GM18498 (cell line): ENCODE results near the gene OR2T8.
A peak's percentile ranks its signal among the peaks of the same experiment; 100 is the strongest.

Experiments used
- ATAC-seq: cut with Tn5 transposase; IDR thresholded peaks from one replicate; pipeline ENCODE4 v1.9.1; 2021; ENCODE audit warnings: mild to moderate bottlenecking, moderate library complexity; ENCODE audit not compliant: unreplicated experiment

The OR2T8 gene, protein sequence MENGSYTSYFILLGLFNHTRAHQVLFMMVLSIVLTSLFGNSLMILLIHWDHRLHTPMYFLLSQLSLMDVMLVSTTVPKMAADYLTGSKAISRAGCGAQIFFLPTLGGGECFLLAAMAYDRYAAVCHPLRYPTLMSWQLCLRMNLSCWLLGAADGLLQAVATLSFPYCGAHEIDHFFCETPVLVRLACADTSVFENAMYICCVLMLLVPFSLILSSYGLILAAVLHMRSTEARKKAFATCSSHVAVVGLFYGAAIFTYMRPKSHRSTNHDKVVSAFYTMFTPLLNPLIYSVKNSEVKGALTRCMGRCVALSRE

DNA sequence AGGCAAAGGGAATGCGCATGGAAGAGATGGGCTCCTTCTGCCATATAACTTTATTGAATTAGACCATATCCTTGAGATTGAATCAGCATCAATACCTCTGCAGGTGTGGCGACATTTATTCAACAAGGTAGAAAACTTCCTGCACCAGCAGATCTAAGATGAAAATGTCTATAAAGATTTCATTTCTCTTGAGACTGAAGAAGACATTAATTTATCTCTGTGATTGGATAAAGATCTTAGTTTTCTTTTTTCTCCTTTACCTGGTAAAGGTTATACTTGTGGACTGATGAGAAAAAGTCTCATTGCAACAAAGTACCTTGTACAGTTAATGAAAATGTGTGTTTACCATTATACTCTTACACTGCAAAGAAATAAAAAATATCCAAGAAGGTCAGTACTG lies at the start of gene OR2T8:
Gene OR2T8, plus strand, starts transcription at position 301 of the 400 bp plus-strand sequence. CDS start 766 bp downstream, outside the sequence.
- no peak for ATAC-seq

GRCh38 chr1:247883346-247883745 lies 36.7 kb upstream of the OR2T8 start:
- ATAC-seq, result no peak

GRCh38 chr1:247884797-247885413 lies 35.1 kb upstream of the OR2T8 start:
- ATAC-seq, result no peak

DNA sequence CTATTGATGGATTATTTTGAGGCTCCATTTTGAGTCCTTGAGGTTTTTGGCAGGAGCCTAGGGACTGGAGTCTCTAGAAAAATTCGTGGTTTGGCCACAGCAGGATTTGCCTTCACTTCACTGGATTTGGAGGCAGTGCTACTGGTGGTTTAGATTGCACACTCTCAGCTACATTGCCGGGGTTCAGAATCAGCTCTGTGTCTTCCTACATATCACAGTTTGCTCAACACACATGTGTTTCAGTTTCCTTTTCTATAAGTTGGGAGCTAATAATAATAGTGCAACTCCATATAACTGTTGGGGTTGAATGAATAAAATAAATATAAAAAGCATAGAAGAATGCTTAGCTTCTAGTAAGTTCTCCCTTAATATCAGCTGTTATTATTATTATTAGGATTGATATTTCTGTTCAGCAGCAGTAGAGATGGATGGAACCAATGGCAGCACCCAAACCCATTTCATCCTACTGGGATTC lies 24.9 kb upstream of the OR2T8 start, which contains the start of gene OR2W3:
Gene OR2W3, plus strand, starts transcription at position 425 of the 475 bp plus-strand sequence. Its CDS starts 0 bp downstream, at position 425.
- ATAC-seq, result no peak

- no peak for ATAC-seq
These were observed 24.1 kb upstream of the OR2T8 start for GRCh38 chr1:247895976-247896375.

DNA sequence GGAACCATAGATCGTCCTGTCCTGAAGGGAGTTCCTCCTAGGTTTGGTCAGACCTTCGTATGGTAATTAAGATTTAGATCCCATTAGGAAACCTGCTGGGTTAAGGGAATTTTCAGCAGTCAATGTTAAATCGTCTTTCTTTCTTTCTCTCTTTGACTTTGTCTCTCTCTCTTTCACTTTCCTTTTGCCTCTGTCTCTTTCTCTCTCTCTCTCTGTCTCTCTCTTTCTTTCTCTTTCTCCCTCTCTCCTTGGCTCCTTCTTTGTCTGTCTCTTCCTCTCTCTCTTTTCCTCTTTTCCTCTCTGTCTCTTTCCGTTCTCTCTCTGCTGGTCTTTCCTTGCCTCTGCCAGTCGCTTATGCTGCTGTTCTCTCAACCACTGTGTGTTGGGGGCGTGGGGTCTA lies 15.9 kb upstream of the OR2T8 start:
- no peak for ATAC-seq

DNA sequence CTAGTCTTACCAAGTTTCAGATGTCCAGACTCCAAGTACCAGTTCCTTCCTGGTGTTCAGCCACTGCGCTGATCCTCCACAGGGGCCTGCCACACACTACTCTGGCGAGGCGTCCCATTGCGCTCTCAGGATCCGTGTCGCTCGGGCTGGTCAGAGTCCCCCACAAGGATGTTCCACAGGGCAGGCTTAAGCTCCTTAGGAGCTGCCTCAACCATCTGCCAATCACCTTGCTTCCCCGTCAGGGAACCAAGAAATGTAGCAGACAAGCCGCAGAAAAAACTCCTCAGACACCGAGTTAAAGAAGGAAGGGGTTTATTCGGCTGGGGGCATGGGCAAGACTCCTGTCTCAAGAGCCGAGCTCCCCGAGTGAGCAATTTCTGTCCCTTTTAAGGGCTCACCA lies 14.9 kb upstream of the OR2T8 start:
- ATAC-seq, result no peak

DNA sequence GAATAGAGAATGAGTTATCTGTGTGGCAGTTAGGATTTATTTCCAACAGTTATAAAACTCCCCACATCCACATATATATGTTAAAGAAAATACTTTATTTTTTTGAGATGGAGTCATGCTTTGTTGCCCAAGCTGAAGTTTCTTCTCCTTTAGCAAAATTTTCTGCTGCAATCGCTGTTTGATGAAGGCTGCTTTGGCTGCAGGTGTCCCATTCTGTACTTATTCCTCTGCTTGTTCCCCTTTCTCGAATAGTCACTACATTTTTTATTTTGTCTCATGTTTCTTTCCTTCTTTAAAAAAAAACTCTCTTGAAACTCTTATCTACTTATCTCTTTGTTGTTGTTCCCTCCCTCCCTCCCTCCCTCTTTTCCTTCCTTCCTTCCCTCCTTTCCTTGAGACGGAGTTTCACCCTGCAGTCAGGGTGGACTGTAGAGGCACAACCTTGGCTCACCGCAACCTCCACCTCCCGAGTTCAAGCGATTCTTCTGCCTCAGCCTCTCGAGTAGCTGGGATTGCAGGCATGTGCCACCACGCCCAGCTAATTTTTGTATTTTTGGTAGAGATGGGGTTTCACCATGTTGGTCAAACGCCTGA lies 14.0 kb upstream of the OR2T8 start:
- ATAC-seq, result no peak

DNA sequence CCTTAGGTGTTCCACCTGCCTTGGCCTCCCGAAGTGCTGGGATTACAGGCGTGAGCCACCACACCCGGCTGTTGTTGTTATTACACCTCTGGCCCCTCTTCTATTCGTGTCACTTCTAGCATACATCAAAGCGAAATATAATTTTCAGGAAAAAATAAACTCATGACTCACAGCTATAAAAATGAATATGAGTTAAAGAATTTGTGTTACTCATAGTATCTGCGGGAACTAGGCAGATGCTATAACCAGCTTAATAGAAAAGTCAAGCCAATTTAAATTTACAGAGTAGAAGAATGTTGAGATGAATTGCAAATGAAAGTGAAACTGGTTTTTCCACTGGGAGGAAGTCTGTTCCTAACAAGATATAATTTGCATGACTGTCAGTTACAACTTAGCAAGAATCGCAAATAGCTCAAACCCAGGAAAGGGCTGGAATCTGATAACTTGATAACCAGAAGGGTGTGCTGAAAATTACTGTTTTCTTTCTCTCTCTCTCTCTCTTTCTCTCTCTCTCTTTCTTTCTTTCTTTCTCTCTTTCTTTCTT lies 13.5 kb upstream of the OR2T8 start:
- no peak for ATAC-seq

- ATAC-seq, result no peak
These were observed 11.3 kb upstream of the OR2T8 start for GRCh38 chr1:247908766-247909165.

DNA sequence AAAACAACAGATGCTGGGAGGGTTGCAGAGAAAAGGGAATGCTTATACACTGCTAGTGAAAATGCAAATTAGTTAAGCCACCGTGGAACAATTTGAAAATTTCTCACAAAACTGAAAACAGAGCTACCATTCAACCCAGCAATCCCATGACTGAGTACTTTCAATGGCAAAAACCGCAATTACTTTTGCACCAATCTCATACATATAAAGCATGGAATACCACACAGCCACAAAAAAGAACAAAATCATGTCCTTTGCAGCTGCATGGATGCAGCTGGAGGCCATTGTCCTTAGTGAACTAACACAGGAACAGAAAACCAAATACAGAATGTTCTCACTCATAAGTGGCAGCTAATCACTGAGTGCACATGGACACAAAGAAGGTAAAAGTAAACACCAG lies 6.3 kb upstream of the OR2T8 start:
- ATAC-seq, result no peak

GRCh38 chr1:247914941-247915662 lies 5.0 kb upstream of the OR2T8 start:
- no peak for ATAC-seq

DNA sequence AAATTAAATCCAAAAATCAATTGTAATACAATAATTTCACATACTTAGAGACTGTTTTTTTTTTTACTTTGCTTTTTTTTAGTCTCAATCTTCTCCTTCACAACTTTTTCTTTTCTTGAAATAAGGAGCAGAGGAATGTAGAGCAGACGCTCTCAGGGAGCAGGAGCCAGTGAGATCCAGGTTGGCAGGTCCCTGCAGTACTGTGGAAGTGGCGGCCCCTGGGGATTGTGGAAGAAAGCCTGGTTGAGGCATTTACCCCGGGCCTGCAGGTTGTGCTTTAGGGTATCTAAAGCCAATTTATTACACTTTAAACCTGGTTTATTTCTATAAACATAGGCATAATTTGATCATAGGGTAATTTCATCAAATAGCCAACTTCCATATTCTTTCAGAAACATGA lies 3.9 kb downstream of the OR2T8 start:
- ATAC-seq, result no peak

DNA sequence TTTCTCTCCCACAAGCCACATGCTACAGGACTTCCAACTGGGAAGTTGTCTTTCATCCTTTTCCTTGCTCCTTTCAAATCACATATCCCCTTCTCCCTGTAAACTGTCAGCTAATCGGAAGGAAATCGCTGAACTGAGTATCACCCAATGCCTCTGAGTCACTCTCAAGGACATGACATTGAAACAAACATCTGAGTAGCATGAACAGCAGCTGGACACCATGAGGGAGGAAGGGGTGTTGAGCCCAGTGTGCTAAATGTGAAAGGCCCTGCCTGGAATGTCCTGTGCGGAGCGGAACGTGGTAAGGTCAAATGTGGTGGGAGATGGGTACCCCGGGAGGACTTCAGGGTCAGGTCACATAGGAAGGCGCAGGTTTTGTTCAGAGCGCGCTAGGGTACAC lies 4.8 kb downstream of the OR2T8 start, which contains the start of gene OR2AJ1:
Gene OR2AJ1, plus strand, starts transcription at position 22 of the 400 bp plus-strand sequence. CDS start 8,880 bp downstream, outside the sequence.
- no peak for ATAC-seq

- ATAC-seq, result no peak
These were observed 13.9 kb downstream of the OR2T8 start for GRCh38 chr1:247933989-247934388.

- ATAC-seq, result no peak
These were observed 15.7 kb downstream of the OR2T8 start for GRCh38 chr1:247935781-247936180.

- no peak for ATAC-seq
These were observed 16.4 kb downstream of the OR2T8 start for GRCh38 chr1:247936415-247936814.

DNA sequence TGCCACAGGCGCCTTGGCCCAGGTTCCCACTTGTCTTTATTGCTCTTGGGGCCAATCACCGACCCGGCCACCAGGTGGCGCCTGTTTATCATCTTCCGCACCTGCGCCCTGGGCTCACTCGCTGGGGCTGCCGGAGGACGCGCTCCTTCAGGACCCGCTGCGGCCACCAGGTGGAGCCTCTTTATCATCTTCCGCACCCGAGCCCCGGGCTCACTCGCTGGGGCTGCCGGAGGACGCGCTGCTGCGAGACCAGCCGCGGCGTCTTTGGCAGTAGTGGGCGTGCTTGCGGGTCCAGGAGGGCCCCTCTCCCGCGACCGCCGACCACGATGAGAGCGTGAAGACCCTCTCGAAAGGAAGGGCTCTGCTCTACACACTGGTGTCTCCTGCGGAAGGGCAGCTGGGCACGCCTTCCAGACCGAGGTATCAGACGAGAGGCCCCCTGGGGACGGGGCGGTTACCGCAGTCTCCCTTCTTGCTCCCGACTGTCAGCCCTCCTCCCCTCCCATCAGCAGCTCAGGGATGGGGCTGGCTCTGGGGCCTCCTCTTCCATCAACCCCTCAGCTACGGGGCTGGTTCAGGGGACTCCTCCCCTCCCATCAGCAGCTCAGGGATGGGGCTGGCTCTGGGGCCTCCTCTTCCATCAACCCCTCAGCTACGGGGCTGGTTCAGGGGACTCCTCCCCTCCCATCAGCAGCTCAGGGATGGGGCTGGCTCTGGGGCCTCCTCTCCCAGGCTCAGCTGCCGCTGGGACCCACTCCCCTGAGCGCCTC lies 17.1 kb downstream of the OR2T8 start:
- ATAC-seq, result peak; percentile 100

- ATAC-seq, result no peak
These were observed 22.6 kb downstream of the OR2T8 start for GRCh38 chr1:247942624-247943023.

- ATAC-seq, result no peak
These were observed 28.5 kb downstream of the OR2T8 start, which contains the start of gene OR2L8 for GRCh38 chr1:247948558-247948957. TSS of gene OR2L8 (plus strand) at chr1:247948858. CDS start at chr1:247948858, 0 bp downstream.
